ENCODE measurements around the gene VAV2.

The VAV2 gene

DNA sequence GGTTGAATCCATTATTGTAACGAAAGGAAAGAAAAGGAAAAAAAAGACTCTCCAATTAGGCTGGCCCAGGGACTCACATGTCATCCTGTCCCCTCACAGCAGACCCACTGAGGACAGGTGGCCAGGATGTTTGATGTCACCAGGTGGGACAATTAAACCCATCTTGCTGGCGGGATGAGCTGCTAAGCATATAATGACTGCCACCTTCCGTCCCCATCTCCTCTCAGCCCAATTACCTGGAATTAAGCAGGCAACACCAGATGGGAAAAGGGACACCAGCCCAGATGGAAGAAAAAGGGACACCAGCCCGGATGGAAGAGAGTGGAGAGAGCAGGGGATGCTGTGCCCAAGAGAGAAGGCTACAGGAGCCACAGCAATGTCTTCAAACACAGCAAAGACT, 137.4 kb downstream of the VAV2 start:
- TF ChIP-seq JUND (IDR thresholded peaks at IDR 0.05; ENCODE audit: low read depth) = no peak
- DNase-seq (ENCODE audit: low read depth in 1 of 2, low spot score in 1 of 2) = no peak
- in situ Hi-C loops (cut with HindIII; ENCODE audit: low pct_unique_long_range_greater_than_20kb, low sequenced_read_pairs) = no loop called here

DNA sequence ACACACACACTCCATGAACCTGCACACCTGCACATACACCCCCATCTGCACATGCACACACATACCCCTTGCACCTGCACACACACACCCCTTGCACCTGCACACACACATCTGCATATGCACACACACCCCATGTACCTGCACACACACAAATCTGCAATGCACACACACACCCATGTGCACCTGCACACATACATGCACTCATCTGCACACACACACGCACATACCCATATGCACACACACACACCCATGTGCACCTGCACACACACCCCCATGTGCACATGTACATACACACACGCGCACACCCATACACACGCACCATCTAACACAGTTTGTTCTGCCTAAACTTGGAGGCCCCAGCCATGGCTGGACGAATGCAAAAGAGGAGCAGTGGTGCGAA, 138.1 kb downstream of the VAV2 start:
- in situ Hi-C loops (cut with HindIII; ENCODE audit: low pct_unique_long_range_greater_than_20kb, low sequenced_read_pairs) = no loop called here
- no peak for DNase-seq (ENCODE audit: low read depth in 1 of 2, low spot score in 1 of 2)
- TF ChIP-seq JUND (IDR thresholded peaks at IDR 0.05; ENCODE audit: low read depth) = no peak

DNA sequence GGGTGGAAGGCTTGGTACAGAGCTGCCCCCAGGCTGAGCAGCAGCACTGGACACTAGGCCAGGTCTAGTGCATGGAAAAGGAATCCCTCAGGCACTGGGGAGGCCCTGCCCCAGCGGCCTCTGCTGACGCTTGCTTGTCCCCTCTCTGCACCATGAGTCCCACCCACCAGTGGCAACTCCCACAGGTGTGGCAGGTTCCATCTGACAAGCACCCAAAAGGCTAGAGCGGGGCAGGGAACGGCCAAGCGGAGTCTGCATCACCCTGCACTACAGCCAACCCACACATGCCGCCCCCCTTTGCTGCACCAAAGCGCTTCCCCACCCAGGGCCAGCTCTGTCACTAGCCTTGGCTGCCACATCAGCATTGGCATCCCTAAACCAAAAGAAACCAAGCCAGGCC, 138.8 kb downstream of the VAV2 start:
- no peak for TF ChIP-seq JUND (IDR thresholded peaks at IDR 0.05; ENCODE audit: low read depth)
- no peak for DNase-seq (ENCODE audit: low read depth in 1 of 2, low spot score in 1 of 2)
- in situ Hi-C loops (cut with HindIII; ENCODE audit: low pct_unique_long_range_greater_than_20kb, low sequenced_read_pairs) = no loop called here

DNA sequence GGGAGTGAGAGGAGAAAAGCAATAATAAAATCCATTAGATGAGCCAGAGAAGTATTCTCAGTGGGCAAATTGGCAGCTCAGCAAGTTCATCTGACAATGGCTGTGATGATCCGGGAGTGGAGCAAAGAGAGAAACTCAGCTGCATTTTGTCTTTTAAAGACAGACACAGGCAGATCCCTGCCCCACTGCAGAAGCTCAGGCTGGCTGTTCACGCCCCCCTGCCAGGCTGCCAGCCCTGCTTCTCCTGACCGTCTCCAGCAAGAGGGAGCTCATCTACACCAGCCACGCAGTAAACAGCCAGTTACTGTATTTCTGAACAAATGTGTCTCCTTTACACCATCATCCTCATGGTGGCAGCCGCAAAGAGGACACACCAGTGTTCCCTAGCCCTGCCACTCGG, 139.7 kb downstream of the VAV2 start:
- in situ Hi-C loops (cut with HindIII; ENCODE audit: low pct_unique_long_range_greater_than_20kb, low sequenced_read_pairs) = no loop called here
- TF ChIP-seq JUND (IDR thresholded peaks at IDR 0.05; ENCODE audit: low read depth) = no peak
- DNase-seq (ENCODE audit: low read depth in 1 of 2, low spot score in 1 of 2) = no peak

DNA sequence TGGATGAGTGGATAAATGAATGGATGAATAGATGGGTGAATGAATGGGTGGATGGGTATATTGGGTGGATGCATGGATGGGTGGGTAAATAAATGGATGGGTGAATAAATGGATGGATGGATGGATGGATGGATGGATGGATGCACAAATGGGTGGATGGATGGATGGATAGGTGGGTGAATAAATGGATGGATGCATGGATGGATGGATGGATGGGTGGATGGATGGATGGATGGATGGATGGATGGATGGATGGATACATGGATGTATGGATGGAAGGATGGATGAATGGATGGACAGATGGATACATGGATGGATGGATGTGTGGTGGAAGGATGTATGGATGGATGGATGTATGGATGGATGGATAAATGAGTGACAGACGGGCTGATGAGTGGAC, 140.4 kb downstream of the VAV2 start:
- in situ Hi-C loops (cut with HindIII; ENCODE audit: low pct_unique_long_range_greater_than_20kb, low sequenced_read_pairs) = no loop called here
- TF ChIP-seq JUND (IDR thresholded peaks at IDR 0.05; ENCODE audit: low read depth) = no peak
- DNase-seq (ENCODE audit: low read depth in 1 of 2, low spot score in 1 of 2) = no peak

DNA sequence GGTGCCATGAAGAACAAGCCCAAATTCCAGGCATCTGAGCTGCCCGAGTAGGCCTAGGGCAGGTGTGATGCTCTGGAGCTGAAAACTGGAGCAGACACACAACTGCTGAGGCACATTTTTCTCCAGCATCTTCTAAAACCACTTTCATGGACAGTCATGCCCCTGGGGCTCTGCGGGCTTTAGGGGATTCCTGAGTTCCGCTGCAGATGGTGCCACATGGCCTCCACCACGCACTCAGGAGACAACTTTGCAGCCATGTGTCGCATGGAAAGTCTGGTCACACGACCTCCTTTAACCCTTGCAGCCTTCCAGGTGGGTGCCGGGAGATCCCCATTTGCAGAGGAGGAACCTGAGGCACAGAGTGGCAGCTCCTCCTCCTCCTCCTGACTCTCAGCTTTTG, 141.2 kb downstream of the VAV2 start:
- TF ChIP-seq JUND (IDR thresholded peaks at IDR 0.05; ENCODE audit: low read depth) = no peak
- DNase-seq (ENCODE audit: low read depth in 1 of 2, low spot score in 1 of 2) = no peak
- in situ Hi-C loops (cut with HindIII; ENCODE audit: low pct_unique_long_range_greater_than_20kb, low sequenced_read_pairs) = no loop called here

DNA sequence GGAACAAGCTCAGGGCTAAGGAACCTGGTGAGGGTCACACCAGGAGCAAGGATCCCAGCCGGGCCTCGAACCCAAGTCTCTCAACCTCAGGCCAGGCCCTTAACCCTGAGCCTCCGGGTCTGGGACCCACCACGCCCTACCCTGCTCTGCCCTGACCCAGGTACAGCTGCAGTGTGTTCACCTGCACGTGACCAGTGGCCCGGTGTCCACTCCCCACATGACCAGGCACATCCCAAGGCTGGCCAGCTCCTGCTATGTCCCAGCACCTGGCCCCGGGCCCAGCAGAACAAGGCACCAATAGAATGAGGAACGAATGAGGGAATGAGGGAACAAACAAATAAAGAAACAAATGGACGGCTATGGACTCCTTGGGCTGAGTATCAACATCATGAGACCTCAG, 142.0 kb downstream of the VAV2 start:
- no peak for DNase-seq (ENCODE audit: low read depth in 1 of 2, low spot score in 1 of 2)
- in situ Hi-C loops (cut with HindIII; ENCODE audit: low pct_unique_long_range_greater_than_20kb, low sequenced_read_pairs) = no loop called here
- TF ChIP-seq JUND (IDR thresholded peaks at IDR 0.05; ENCODE audit: low read depth) = no peak

DNA sequence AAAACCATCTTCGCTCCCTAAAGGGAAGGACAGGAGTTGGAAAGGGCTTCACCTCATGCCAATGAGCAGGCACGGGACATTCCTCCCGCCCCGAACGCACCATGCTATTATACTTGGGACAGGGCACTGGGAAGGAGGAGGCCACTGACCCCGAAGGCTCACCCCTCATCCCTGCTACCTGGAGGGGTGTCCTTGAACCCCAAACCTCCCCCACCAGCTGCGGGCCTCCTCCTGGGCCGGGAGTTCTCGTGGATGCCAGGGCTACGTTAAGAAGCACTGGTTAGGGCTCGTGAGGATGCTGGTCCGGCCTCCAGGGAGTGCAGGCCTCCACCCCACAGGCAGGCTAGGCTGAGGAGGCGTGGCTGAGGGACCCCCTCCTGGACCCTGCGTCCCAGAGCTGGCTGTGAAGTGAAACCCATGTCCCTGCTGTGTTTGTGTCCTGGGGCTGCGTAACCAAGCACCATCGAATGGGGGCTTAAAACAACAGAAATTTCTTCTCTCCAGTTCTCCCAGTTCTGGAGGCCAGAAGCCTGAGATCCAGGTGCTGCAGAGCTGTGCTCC, 142.9 kb downstream of the VAV2 start:
- in situ Hi-C loops (cut with HindIII; ENCODE audit: low pct_unique_long_range_greater_than_20kb, low sequenced_read_pairs) = no loop called here
- DNase-seq (ENCODE audit: low read depth in 1 of 2, low spot score in 1 of 2) = no peak
- TF ChIP-seq JUND (IDR thresholded peaks at IDR 0.05; ENCODE audit: low read depth) = no peak

DNA sequence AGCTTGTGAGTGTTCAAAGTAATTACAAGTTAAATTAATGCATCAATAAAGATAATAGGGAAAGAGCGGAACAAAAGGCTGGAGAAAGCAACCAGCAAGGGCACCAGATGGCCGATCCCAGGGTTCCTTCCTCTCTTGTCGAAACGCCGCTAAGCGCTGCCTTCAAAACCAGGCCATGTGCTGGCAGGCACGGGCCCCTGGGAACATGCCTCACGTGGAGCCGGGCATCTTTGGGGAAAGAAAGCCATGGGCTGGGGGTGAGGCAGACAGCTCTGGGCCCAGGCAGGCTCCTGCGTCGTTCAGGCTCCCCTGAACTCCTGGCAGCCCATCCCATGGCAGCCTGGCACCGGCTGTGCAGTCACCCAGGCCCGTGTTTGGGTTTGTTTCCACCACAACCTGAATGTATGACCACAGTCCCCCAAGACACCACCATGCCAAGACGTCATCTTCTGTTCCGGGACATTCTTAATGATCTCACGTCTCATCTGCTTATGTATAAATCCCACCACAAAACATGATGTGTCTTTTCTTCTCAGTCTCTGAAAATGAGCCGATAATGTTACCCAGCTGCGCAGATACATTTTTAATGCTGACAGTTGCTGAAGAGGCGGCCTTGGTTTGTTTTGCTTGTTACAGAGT, 143.5 kb downstream of the VAV2 start:
- TF ChIP-seq JUND (IDR thresholded peaks at IDR 0.05; ENCODE audit: low read depth) = no peak
- DNase-seq (ENCODE audit: low read depth in 1 of 2, low spot score in 1 of 2) = no peak
- in situ Hi-C loops (cut with HindIII; ENCODE audit: low pct_unique_long_range_greater_than_20kb, low sequenced_read_pairs) = no loop called here

DNA sequence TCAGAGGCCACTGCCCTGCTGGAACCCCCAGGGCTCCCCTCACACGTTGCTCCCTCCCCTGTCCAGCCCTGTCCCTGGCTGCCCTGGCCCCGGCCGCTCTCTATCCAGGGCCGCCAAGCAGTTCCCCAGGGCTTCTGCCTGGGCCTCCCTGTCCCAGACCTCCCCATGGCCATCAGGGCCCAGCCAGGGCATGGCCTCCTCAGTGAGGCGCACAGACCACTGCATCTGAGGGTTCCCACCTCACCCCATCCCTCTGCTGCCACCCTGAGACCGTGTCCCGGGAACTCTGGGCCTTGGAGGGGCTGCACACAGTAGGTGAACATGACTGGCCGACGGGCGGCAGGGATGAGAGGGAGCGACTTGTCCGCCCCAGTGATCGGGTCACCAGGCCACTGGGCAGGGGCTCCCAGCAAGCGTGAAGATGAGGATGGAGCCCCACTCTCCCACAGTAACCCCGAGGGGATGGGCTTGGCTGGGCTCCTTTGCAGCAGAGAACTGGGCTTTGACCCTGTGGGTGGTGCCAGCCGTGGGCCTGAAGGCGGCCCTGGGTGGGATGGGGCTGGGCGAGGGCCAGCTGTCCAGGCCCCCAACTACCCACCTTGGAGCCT, 145.5 kb downstream of the VAV2 start:
- TF ChIP-seq JUND (IDR thresholded peaks at IDR 0.05; ENCODE audit: low read depth) = no peak
- in situ Hi-C loops (cut with HindIII; ENCODE audit: low pct_unique_long_range_greater_than_20kb, low sequenced_read_pairs) = no loop called here
- no peak for DNase-seq (ENCODE audit: low read depth in 1 of 2, low spot score in 1 of 2)

DNA sequence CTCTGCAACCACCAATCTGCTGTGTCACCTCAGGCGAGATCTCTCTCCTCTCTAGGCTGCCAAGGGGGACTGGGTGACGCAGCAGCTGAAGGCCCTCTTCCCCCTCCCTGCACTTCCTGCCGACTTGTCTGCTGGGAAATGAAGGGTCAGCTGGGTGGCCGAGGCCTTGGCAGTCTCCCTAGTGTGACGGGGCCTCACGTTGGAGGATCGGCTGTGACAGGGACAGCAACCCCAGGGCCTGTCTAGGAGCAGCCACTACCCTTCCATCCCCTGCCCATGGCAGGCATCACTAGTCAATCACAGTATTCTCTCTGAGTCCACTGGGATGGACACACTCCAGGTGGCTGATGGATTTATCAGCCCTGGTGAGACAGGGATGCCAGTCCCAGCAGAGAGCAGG, 146.7 kb downstream of the VAV2 start:
- in situ Hi-C loops (cut with HindIII; ENCODE audit: low pct_unique_long_range_greater_than_20kb, low sequenced_read_pairs) = no loop called here
- TF ChIP-seq JUND (IDR thresholded peaks at IDR 0.05; ENCODE audit: low read depth) = no peak
- peak in 1 of 2 experiments; percentile 20 for DNase-seq (ENCODE audit: low read depth in 1 of 2, low spot score in 1 of 2)

DNA sequence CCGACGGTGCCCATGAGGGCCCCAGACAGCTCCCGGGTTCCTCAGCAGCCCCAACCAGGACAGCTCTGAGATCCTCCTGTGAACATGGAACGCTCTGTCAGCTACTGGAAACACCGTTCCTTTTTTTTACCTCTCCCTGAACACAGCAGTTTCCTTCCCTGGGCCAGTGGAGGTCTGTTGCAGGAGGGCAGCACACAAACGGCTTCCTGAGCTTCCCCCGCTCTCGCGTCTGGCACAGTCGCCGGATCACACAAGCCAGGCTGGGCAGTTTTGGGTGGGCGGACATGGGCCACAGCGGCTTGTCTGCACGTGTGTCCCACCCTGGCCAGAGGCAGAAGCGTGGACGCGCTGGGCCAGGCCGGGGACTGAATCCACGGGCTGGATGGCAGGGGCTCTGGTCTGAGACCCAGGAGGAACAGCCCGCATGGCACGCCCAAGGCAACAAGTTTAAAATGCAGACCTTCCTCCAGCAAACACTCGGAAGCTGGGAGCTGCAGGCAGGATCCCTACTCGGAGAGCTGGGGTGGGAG, 147.2 kb downstream of the VAV2 start:
- no peak for DNase-seq (ENCODE audit: low read depth in 1 of 2, low spot score in 1 of 2)
- in situ Hi-C loops (cut with HindIII; ENCODE audit: low pct_unique_long_range_greater_than_20kb, low sequenced_read_pairs) = no loop called here
- no peak for TF ChIP-seq JUND (IDR thresholded peaks at IDR 0.05; ENCODE audit: low read depth)

DNA sequence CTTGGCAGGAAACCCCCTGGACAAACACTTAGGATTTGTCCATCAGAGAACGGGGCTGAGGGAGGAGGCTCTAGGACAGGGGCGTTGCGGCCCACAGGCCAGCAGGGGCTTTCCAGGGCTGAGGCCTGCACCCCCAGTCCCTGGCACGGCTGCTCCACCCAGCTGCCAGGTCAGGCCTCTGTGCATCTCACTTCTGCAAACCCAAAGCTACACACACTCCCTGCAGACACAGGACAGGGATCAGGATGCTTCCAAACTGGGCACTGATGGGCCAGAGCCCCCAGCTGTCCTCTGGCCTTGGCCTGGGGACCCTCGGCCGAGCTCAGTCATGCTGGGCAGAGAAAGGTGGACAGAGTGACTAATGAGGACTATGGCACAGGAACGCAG, 147.7 kb downstream of the VAV2 start:
- in situ Hi-C loops (cut with HindIII; ENCODE audit: low pct_unique_long_range_greater_than_20kb, low sequenced_read_pairs) = no loop called here
- DNase-seq (ENCODE audit: low read depth in 1 of 2, low spot score in 1 of 2) = no peak
- TF ChIP-seq JUND (IDR thresholded peaks at IDR 0.05; ENCODE audit: low read depth) = no peak
